ENCODE results near the gene SSNA1.
A peak's percentile ranks its signal among the peaks of the same experiment; 100 is the strongest.
"Not testable (repeated sequence)": the region's sequence is repeated elsewhere in the genome, so short reads cannot be mapped to it uniquely, and the experiment has no call there.

Gene SSNA1

DNA sequence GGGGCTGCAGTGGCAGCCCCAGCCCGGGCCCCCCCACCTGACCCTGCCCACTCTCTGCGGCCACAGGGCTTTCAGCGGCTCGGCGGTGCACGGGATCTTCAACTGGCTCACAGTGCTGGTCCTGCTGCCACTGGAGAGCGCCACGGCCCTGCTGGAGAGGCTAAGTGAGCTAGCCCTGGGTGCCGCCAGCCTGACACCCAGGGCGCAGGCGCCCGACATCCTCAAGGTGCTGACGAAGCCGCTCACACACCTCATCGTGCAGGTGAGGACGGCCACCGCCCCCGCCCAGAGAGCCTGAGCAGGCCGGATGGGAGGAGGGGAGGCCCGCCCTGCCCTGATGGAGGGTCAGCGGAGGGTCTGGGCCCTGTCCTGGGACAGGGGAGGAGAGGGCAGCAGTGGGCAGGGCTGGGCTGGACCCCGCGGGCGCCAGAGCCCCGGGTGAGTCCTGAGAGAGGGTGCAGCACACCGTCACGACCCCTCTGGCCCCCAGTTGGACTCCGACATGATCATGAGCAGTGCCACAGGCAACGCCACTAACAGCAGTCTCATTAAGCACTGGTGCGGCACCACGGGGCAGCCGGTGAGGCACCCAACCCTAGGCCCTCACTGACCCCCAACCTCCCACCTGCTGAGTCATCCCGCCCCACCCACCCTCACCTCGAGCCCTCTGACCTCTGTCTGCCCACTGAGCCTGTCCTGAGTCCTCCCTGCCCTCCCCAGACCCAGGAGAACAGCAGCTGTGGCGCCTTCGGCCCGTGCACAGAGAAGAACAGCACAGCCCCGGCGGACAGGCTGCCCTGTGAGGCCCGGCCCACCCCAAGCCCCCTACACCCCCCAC is 44.9 kb downstream of the SSNA1 start:
- no peak for DNase-seq (ENCODE audit: low spot score)

DNA sequence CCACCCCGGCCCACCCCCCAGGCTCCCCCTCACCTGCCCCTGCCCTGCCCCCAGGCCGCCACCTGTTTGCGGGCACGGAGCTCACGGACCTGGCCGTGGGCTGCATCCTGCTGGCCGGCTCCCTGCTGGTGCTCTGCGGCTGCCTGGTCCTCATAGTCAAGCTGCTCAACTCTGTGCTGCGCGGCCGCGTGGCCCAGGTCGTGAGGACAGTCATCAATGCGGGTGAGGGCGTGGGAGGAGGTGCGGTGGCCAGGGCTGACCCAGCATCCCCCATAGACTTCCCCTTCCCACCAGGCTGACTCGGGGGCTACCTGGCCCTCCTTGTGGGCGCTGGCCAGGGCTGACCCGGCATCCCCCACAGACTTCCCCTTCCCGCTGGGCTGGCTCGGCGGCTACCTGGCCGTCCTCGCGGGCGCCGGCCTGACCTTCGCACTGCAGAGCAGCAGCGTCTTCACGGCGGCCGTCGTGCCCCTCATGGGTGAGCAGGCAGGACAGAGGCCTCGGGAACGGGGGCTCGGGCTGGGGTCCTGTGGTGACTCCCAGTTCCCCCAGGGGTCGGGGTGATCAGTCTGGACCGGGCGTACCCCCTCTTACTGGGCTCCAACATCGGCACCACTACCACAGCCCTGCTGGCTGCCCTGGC is 45.7 kb downstream of the SSNA1 start:
- DNase-seq (ENCODE audit: low spot score): no peak

DNA sequence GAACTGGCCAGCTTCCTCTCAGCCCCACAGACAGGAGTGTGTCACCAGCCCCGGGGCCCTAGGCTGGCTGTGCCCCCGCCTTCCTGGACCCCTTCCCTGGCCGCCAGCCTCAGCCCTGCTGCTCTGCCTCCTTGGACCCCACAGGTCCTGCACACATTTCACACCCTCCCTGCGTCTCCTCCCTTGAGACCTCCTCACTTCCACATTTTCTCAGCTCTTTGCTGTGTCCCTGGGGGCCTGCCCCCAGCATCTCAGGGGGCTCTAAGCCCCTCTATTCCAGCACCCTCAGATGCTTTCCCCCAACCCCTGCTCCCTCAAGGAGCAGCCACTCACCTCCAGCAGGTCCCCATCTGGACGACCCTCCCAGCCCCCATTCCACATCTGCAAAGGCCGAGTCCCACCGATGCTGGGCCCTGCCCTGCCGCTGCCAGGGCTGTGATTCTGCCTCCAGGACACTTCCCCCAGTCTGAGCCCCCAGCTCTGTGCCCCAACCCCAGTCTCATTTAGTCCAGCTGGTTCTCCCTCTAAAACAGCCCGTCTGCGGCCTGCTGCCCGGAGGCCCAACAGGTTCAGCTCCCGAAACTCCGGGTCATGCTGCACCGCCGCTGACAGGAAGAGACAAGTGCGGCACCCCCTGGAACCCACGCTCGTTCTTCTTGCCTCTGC is 46.4 kb downstream of the SSNA1 start:
- no peak for DNase-seq (ENCODE audit: low spot score)

DNA sequence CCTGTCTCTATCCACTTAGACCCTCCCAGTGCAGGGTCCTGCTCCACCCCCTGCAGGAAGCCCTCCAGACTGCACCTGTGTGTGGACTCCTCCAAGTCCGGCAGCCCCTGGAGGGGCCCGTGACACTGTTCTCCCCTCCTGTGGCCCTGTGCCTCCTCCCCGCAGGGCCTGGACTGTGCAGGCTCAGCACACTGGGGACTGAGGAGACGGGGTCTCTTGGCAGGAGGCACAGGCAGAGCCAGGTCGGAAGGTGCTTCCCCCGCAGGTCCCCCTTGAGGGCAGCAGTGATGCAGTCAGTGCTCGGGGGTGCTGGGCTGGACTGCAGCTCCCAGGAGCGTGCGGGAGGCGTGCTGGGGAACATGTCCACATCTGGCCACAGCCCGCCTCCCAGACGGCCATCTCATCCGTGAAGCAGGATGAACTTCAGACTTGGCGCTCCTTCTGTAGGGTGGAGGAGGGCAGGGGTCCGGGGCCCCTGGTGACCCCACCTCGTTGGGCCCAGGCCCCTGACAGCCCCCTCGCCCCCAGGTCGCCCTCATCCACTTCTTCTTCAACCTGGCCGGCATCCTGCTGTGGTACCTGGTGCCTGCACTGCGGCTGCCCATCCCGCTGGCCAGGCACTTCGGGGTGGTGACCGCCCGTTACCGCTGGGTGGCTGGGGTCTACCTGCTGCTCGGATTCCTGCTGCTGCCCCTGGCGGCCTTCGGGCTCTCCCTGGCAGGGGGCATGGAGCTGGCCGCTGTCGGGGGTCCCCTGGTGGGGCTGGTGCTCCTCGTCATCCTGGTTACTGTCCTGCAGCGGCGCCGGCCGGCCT is 47.2 kb downstream of the SSNA1 start:
- peak; percentile 68 for DNase-seq (ENCODE audit: low spot score)

DNA sequence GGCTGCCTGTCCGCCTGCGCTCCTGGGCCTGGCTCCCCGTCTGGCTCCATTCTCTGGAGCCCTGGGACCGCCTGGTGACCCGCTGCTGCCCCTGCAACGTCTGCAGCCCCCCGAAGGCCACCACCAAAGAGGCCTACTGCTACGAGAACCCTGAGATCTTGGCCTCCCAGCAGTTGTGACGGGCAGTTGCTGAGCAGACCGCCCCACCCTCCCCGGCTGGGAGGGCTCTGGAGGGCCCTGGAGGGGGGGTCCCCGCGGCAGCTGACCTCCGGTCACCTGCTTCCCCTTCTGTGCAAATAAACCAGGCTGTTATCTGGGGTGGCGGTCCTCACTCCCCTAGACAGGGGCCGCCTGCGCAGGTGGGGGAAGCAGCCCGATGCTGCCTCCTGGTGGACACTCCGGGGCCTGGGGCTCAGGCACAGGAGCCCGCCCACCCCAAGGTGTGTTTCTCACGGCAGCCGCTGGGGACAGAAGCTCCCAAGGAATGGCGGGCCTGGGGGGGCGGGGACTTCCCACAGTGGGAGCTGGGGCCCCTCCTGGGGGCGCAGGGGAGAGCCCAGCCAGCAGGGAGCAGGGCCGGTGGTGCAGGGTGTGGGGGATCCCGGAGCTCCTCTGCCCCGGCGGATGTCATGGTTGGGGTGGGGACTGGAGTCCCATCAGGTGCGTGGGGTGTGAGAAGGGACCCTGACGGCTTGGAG is 47.9 kb downstream of the SSNA1 start:
- DNase-seq (ENCODE audit: low spot score): peak; percentile 99

DNA sequence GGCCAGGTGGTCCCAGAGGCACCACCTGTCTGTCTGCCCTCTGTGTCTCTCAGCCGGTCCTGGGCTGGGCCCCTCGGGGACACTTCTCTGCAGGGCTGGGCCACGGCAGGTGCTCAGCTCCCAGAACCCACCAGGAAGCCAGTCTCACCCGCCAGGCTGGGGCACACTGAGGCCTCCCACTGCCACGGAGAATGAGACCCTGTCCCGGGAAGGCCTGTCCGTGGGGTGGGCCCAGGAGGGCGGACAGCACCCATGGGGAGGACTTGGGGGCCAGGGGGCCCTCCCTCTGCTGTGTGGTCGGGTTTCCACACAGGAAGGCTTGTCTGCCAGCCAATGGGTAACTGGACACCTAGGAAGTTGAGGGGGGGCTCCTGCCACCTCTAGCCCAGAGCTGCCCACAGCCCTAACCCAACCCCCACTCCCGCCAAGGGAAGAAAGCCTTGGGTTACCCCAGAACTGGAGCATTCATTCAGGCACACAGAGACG is 48.5 kb downstream of the SSNA1 start:
- no peak for DNase-seq (ENCODE audit: low spot score)

DNA sequence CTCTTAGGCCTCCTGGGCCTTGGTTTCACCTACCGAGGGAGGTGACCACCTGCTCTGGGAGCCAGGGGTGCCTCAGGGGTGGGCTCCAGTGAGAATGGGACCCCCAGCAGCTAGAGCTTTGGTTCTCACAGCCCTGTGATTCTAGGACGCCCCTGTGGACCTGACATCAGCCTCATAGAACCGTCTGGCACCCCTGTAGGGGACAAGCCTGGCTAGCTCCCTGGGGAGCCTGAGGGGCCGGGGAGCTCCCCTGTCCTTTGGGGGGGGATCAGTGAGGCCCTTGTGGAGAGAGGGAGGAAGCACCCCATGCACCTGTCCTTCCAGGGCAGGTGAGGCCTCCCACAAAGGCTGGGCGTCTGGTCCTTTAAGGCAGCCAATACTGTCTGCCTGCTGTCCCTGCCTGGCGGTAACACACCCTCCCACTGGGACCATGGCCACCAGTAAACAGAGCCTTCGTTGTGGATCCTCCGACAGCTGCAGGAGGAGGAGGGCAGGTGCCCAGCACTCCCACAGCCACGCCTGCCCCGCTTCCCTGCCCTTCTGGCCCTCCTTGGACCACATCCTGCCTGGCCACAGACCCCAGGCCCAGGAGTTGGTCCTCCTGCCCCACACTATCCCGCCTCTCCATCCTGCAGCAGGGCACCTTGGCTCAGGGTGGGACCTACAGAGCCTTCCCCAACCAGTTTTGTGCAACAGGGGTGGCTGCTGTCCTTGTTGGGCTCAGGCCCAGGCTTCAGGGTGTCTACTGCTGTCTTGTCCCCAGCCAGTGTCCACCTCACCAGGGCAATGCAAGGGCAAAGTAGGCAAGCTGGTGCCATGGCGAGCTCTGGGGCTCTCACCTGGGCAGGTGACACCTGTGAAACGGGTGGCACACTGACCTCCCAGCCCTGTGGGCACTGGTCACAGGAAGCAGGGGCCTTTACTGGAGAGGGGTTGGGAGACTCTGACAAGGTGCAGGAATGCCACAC is 49.6 kb downstream of the SSNA1 start:
- DNase-seq (ENCODE audit: low spot score): no peak

DNA sequence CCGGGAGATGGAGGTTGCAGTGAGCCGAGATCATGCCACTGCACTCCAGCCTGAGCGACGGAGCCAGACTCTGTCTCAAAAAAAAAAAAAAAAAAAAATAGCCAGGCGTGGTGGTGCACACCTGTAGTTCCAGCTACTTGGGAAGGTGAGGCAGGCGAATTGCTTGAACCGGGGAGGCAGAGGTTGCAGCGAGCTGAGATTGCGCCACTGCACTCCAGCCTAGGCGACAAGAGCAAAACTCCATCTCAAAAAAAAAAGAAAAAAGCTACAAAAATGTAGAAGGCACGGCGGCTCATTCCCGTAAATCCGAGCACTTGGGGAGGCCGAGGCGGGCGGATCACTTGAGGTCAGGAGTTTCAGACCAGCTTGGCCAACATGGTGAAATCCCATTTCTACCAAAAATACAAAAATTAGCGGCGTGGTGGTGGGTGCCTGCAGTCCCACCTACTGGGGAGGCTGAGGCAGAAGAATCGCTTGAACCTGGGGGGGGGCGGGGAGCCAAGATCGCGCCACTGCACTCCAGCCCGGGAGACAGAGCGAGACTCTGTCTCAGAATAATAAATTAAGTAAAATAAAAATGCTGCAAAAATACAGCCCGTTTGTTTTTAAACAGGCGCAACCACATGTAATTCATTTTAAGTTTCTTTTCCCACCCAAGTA is 51.2 kb downstream of the SSNA1 start:
- DNase-seq (ENCODE audit: low spot score): not testable (repeated sequence)
